Erythroblast (primary cell): ENCODE measurements around the gene GNG13.

Source experiments
- GATA1 ChIP-seq: IDR thresholded peaks from 2 replicates; pipeline ENCODE4 v1.6.1; 2011; ENCODE audit warnings: low read depth, mild to moderate bottlenecking, control low read depth, low read length, moderate library complexity
- POLR2A ChIP-seq: IDR thresholded peaks from 2 replicates; pipeline ENCODE4 v1.6.1; 2011; ENCODE audit warnings: mild to moderate bottlenecking, low read length

DNA sequence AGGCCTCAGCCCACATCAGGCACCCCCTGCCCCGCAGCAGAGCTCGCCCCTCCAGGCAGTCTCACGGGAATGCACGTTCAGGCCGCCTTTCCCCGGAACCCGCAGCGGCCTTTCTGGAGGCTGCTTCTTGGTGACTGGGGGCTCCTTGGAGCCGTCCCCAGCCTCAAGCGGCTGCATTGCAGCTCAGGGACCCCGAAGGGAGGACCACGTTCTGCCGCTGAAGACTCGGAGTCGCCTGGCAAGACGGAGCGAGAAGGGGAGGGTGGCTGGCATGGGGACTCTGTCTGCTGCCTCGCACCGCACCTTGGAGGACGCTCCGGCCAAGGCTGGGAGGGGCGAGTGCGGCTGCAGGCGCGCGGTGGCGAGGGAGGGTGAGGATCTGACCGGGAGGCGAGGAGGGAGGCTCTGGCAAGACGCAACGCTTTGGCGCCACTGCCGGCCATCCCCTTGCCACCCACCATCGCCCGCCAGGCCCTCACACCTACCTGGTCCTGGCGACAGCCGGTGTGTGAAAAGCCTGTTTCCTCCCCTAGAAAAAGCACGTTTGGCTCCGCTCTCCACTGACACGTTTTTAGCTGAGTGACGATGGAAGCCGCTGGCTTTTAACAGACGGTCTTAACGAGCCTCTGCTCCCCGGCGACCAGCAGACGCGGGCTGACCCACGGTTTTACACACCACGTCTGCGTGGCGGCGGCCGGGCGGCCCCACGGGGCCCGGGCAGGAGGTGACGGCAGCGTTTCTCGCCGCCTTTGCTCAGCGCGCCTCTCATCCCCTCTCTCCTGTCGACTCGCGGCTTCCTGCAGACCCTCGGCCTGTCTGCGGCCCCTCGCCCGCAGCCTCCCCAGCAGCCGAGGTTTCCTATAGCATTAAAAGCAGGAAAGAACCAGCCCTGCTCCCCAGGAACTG, 16.7 kb upstream of the GNG13 start:
- no peak for TF ChIP-seq POLR2A
- no peak for TF ChIP-seq GATA1
